HepG2 (cell line): Measurements from ENCODE around the gene CYB5D1. TPM values are rescaled to one million over a fixed set of nuclear protein-coding genes. Genes with fewer than 3 reads are reported as not detected.

Experiments used
- CREB3 ChIP-seq: sonication (generic); formaldehyde crosslinking; IDR thresholded peaks from 2 replicates; pipeline ENCODE4 v1.5.0; 2020; ENCODE audit warnings: missing genetic modification reagents
- HMG20A ChIP-seq: IDR thresholded peaks from 2 replicates; pipeline ENCODE4 v1.6.1; 2016; ENCODE audit warnings: borderline replicate concordance
- IRX3 ChIP-seq: sonication (generic); formaldehyde crosslinking; IDR thresholded peaks from 2 replicates; pipeline ENCODE4 v1.8.1; 2023; ENCODE audit warnings: mild to moderate bottlenecking, low read depth, missing genetic modification reagents, borderline replicate concordance
- MAFG ChIP-seq: sonication (generic); formaldehyde crosslinking; IDR thresholded peaks from 2 replicates; pipeline ENCODE4 v1.5.1; 2020; ENCODE audit warnings: mild to moderate bottlenecking, missing genetic modification reagents
- NFIB ChIP-seq: sonication (generic); formaldehyde crosslinking; IDR thresholded peaks from 2 replicates; pipeline ENCODE4 v1.9.0; 2021; ENCODE audit warnings: missing genetic modification reagents, mild to moderate bottlenecking, borderline replicate concordance
- PCBP2 ChIP-seq: fragments of 200-400 bp; formaldehyde crosslinking; optimal IDR thresholded peaks from 2 replicates; pipeline ENCODE3; 2018; ENCODE audit warnings: low read length, low read depth; ENCODE audit not compliant: poor library complexity, severe bottlenecking
- SP1 ChIP-seq, 2 experiments: fragments of 450-650 bp in 1 of 2; sonication (generic) in 1 of 2; formaldehyde crosslinking in 1 of 2; IDR thresholded peaks; 2 replicates each; pipeline versions ENCODE4 v1.4.0 to v1.6.1; 2016 to 2020; ENCODE audit warnings: missing genetic modification reagents in 1 of 2
- TGIF2 ChIP-seq: IDR thresholded peaks from 2 replicates; pipeline ENCODE4 v1.6.1; 2016; ENCODE audit warnings: control low read depth, missing compliant biosample characterization
- TMF1 ChIP-seq: sonication (generic); formaldehyde crosslinking; IDR thresholded peaks from 2 replicates; pipeline ENCODE4 v1.8.1; 2022; ENCODE audit warnings: low read depth, missing genetic modification reagents
- ZFP36 ChIP-seq: fragments of 150-350 bp; IDR thresholded peaks from 2 replicates; pipeline ENCODE4 v1.6.1; 2018; ENCODE audit warnings: borderline replicate concordance, low read length, low read depth; ENCODE audit not compliant: partially characterized antibody
- ZHX2 ChIP-seq, 2 experiments: sonication (generic) in 1 of 2; formaldehyde crosslinking in 1 of 2; IDR thresholded peaks; 2 replicates each; pipeline versions ENCODE4 v1.6.1 to v1.9.0; 2014 to 2022; ENCODE audit warnings: antibody characterized with exemption in 1 of 2, borderline replicate concordance in 1 of 2, inconsistent platforms in 1 of 2, low read depth in 1 of 2, missing genetic modification reagents in 1 of 2
- polyA plus RNA-seq, 8 experiments: library from polyadenylated mRNA; depleted of rRNA in 3 of 8; stranded (reverse) in 7 of 8; unstranded in 1 of 8; fragments of >200 nt; fragmentation: Illumina TruSeq in 4 of 8; extraction: Trizol in 4 of 8; gene quantifications; 2 replicates each; pipeline versions ENCODE4 v1.2.1 to v1.2.3, GENCODE V29; 2011 to 2016; ENCODE audit warnings: low read depth in 4 of 8, missing spikeins in 1 of 8, mixed read lengths in 1 of 8; ENCODE audit not compliant: insufficient read depth in 1 of 8
- total RNA-seq, 5 experiments: library from RNA; depleted of rRNA; stranded (reverse); fragments of >200 nt; fragmentation: Illumina TruSeq; extraction: Trizol; gene quantifications; 2 replicates each; pipeline ENCODE4 v1.2.3, GENCODE V29; 2016; ENCODE audit warnings: low read depth in 1 of 5
- TF ChIP-seq, protein P1 (sequence below): sonication (generic); formaldehyde crosslinking; IDR thresholded peaks from 2 replicates; pipeline ENCODE4; 2020; ENCODE audit warnings: missing genetic modification reagents, mild to moderate bottlenecking, borderline replicate concordance
- TF ChIP-seq, protein P2 (sequence below): sonication (generic); formaldehyde crosslinking; IDR thresholded peaks from 2 replicates; pipeline ENCODE4 v1.4.0; 2020; ENCODE audit warnings: mild to moderate bottlenecking, low read depth, missing genetic modification reagents

CYB5D1 gene
- total and polyA plus RNA-seq, 2 of the 13 experiments (the other 11 are each of a cell fraction or from before 2014, with no cell fraction given), result 8.9 to 17.0 TPM

DNA sequence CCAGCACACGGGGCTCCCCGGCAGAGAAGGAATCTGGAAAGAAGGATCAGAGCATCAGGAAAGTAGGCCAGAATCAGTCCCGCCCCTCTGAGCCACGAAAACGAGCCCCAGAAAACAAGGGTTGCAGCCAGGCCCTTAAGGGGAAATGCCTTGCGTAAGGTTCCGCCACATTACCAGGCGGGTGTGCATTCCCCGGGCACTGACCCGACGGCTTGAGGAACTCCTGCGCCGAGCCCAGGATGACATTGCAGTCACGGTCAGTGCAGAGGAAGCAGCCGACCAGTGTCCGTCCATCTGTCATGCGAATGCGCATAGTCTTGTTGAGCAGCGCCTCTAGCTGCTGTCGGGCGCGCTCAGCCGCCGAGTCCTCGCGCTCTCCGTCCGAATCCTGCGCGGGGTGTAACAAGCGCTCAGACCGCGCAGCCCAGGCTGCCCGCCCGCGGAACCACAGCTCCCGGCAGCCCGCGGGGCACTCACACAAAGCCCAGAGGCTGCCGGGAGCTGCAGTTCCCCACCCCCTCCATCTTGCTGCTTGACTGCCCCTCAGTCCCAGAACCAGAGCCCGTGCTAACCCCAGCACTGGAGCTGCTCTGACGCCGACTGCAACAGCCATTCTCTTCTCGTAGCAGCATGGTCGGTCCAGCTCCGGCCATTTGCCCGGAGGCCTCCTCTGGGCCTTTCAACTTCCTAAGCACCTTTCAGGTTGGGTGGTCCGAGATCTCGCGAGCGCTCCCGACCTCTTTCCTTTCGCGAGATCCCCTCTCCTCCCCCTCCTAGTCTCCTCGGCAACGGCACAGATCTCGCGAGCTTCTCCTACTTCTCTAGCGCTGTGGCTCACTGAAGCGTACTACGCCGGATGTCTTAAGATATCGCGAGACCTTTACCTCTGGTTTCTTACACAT is 741 bp upstream of the CYB5D1 start, which contains the start of gene NAA38 (continued):
- TF ChIP-seq, protein P1, sequence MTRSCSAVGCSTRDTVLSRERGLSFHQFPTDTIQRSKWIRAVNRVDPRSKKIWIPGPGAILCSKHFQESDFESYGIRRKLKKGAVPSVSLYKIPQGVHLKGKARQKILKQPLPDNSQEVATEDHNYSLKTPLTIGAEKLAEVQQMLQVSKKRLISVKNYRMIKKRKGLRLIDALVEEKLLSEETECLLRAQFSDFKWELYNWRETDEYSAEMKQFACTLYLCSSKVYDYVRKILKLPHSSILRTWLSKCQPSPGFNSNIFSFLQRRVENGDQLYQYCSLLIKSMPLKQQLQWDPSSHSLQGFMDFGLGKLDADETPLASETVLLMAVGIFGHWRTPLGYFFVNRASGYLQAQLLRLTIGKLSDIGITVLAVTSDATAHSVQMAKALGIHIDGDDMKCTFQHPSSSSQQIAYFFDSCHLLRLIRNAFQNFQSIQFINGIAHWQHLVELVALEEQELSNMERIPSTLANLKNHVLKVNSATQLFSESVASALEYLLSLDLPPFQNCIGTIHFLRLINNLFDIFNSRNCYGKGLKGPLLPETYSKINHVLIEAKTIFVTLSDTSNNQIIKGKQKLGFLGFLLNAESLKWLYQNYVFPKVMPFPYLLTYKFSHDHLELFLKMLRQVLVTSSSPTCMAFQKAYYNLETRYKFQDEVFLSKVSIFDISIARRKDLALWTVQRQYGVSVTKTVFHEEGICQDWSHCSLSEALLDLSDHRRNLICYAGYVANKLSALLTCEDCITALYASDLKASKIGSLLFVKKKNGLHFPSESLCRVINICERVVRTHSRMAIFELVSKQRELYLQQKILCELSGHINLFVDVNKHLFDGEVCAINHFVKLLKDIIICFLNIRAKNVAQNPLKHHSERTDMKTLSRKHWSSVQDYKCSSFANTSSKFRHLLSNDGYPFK (CRISPR knock-in tag), result no peak
- no peak for TF ChIP-seq IRX3 (CRISPR knock-in tag)
- TF ChIP-seq SP1 (IDR thresholded peaks at IDR 0.05), result peak; percentile 93
- peak; percentile 11; the same call in 1 of the 2 replicates for TF ChIP-seq SP1 (CRISPR knock-in tag; IDR thresholded peaks at IDR 0.05)
- TF ChIP-seq, protein P2, sequence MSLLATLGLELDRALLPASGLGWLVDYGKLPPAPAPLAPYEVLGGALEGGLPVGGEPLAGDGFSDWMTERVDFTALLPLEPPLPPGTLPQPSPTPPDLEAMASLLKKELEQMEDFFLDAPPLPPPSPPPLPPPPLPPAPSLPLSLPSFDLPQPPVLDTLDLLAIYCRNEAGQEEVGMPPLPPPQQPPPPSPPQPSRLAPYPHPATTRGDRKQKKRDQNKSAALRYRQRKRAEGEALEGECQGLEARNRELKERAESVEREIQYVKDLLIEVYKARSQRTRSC, result no peak
- no peak for TF ChIP-seq MAFG (CRISPR knock-in tag)
- TF ChIP-seq ZFP36, result no peak
- no peak for TF ChIP-seq NFIB
- TF ChIP-seq TGIF2, result peak; percentile 38; the same call in 1 of the 2 replicates
- no peak for TF ChIP-seq ZHX2 (IDR thresholded peaks at IDR 0.05; ENCODE audit: low read depth)
- TF ChIP-seq ZHX2 (CRISPR knock-in tag; IDR thresholded peaks at IDR 0.05; ENCODE audit: borderline replicate concordance), result no peak
- no peak; the same call in 1 of the 2 replicates for TF ChIP-seq TMF1 (CRISPR knock-in tag)
- no peak for TF ChIP-seq HMG20A (CRISPR knock-in tag)
- TF ChIP-seq PCBP2, result no peak
- TF ChIP-seq CREB3 (CRISPR knock-in tag), result no peak; the same call in 1 of the 2 replicates
